GM23248 (cell line): ENCODE results near the gene THSD4. TPM values are rescaled to one million over a fixed set of nuclear protein-coding genes. Genes with fewer than 3 reads are reported as not detected.
A peak's percentile ranks its signal among the peaks of the same experiment; 100 is the strongest.

Experiments used
- DNase-seq: peaks from one replicate; pipeline ENCODE4 v3.0.0-alpha.2; 2015
- H2AFZ ChIP-seq: fragments of 200-600 bp; sonication (generic); 2 replicates; pipeline ENCODE4 v1.6.1; 2016; ENCODE audit warnings: antibody characterized with exemption
- H3F3A ChIP-seq: fragments of 200-600 bp; sonication (generic); 2 replicates; pipeline ENCODE4 v1.6.1; 2016; ENCODE audit warnings: mild to moderate bottlenecking, antibody characterized with exemption, mixed run types; ENCODE audit not compliant: insufficient read depth
- H3K27ac ChIP-seq: fragments of 200-600 bp; sonication (generic); 2 replicates; pipeline ENCODE4 v1.5.1; 2016; ENCODE audit warnings: mild to moderate bottlenecking
- H3K27me3 ChIP-seq: fragments of 200-600 bp; sonication (generic); replicated peaks from 2 replicates; pipeline ENCODE4 v1.6.1; 2016; ENCODE audit warnings: mild to moderate bottlenecking; ENCODE audit not compliant: insufficient read depth
- H3K36me3 ChIP-seq: fragments of 200-600 bp; sonication (generic); 2 replicates; pipeline ENCODE4 v1.6.1; 2016; ENCODE audit warnings: low read depth, mild to moderate bottlenecking
- H3K4me1 ChIP-seq: fragments of 200-600 bp; sonication (generic); 2 replicates; pipeline ENCODE4 v1.6.1; 2016; ENCODE audit warnings: mild to moderate bottlenecking; ENCODE audit not compliant: insufficient read depth
- H3K4me2 ChIP-seq: fragments of 200-600 bp; sonication (generic); one replicate; pipeline ENCODE4 v1.6.1; 2016; ENCODE audit warnings: mild to moderate bottlenecking; ENCODE audit not compliant: unreplicated experiment
- H3K4me3 ChIP-seq: fragments of 200-600 bp; sonication (generic); 2 replicates; pipeline ENCODE4 v1.5.1; 2016; ENCODE audit warnings: mild to moderate bottlenecking
- H3K79me2 ChIP-seq: fragments of 200-600 bp; sonication (generic); 2 replicates; pipeline ENCODE4 v1.6.1; 2016; ENCODE audit warnings: mild to moderate bottlenecking; ENCODE audit not compliant: insufficient read depth
- H3K9ac ChIP-seq: fragments of 200-600 bp; sonication (generic); 2 replicates; pipeline ENCODE4 v1.6.1; 2016; ENCODE audit warnings: mild to moderate bottlenecking
- H3K9me2 ChIP-seq: fragments of 200-600 bp; sonication (generic); 2 replicates; pipeline ENCODE4 v1.6.1; 2016; ENCODE audit warnings: mixed run types, mild to moderate bottlenecking, moderate library complexity; ENCODE audit not compliant: insufficient read depth
- H3K9me3 ChIP-seq: fragments of 200-600 bp; sonication (generic); one replicate; pipeline ENCODE4 v1.6.1; 2017; ENCODE audit warnings: low read depth
- H4K20me1 ChIP-seq: fragments of 200-600 bp; sonication (generic); 2 replicates; pipeline ENCODE4 v1.6.0; 2016; ENCODE audit not compliant: insufficient read depth
- EZH2 ChIP-seq: fragments of 200-600 bp; sonication (generic); IDR thresholded peaks from 2 replicates; pipeline ENCODE4 v1.6.1; 2018; ENCODE audit warnings: antibody characterized with exemption, mild to moderate bottlenecking; ENCODE audit not compliant: insufficient read depth, poor library complexity, severe bottlenecking
- EZH2phosphoT487 ChIP-seq: fragments of 200-600 bp; sonication (generic); IDR thresholded peaks from 2 replicates; pipeline ENCODE4 v1.6.1; 2018; ENCODE audit warnings: antibody characterized with exemption, moderate library complexity, mild to moderate bottlenecking, low read depth; ENCODE audit not compliant: insufficient read depth
- WGBS, 2 experiments: methylation state at CpG; one replicate each; pipeline ENCODE4 v1.1.6; 2015 to 2017; ENCODE audit warnings: low lambda C conversion rate in 2 of 2, low coverage in 1 of 2; ENCODE audit errors: missing lambda C conversion rate in 2 of 2; 5-methylcytosine and 5-hydroxymethylcytosine counted together
- in situ Hi-C: fragments of 300-500 bp; cut with MboI; formaldehyde crosslinking; loops from 2 replicates; pipeline ENCODE4 v1.15.0; 2020
- polyA plus RNA-seq: library from polyadenylated mRNA; unstranded; fragments of >200 nt; fragmentation: Nextera tagmentation; extraction: Ambion mirVana; gene quantifications from 2 replicates; pipeline ENCODE4 v1.2.1, GENCODE V29; 2016
- total RNA-seq: library from RNA; depleted of rRNA; stranded (reverse); fragments of >200 nt; shearing (Covaris generic); gene quantifications from 2 replicates; pipeline ENCODE4 v1.2.3, GENCODE V29; 2014; rRNA removed

The THSD4 gene
- 50.6 and 58.9 TPM in 2 replicates for total RNA-seq
- 13.3 and 14.2 TPM in 2 replicates for polyA plus RNA-seq

GRCh38 chr15:71114887-71115566 is at the start of gene THSD4:
Gene THSD4, plus strand, starts transcription at chr15:71115471.
- Histone ChIP-seq H3K9ac (peak within 1 kb of the TSS; percentile 86), H3F3A (no peaks in the 10 kb centered on the region), H3K27ac (peak within 1 kb of the TSS; percentile 55), H3K4me1 (peaks cover 17% of the 10 kb centered on the region; the same call in 1 of the 2 replicates), H3K27me3 (no peaks in the 10 kb centered on the region), H3K4me3 (peak within 1 kb of the TSS; percentile 91), H3K9me2 (no peaks in the 10 kb centered on the region), H3K9me3 (no peaks in the 10 kb centered on the region), H3K4me2 (peak within 1 kb of the TSS; percentile 80), H3K79me2 (peaks cover 39% of the 10 kb centered on the region), H2AFZ (peak within 1 kb of the TSS; percentile 75), H4K20me1 (no peaks in the 10 kb centered on the region), H3K36me3 (no peaks in the 10 kb centered on the region)
- DNase-seq: peak; percentile 91
- 25 to 42% methylated on average over 28 to 52 of the region's 52 CpGs for WGBS, 2 experiments
- in situ Hi-C loops: loop anchor here (5.0 kb wide), 1 partner anchor 327 kb away; no protein-coding TSS in a partner anchor
- TF ChIP-seq EZH2phosphoT487: no peak
- TF ChIP-seq EZH2: no peak

- 2 to 5% methylated on average over 5 of the region's 5 CpGs for WGBS, 2 experiments
- in situ Hi-C loops: no loop called here
- peak overlapping the region; percentile 88 for H3K27ac ChIP-seq
- peak overlapping the region; percentile 32 for H3K4me2 ChIP-seq
- no peaks in the 10 kb centered on the region for H3K27me3 ChIP-seq
- H3F3A ChIP-seq: peaks cover 20% of the 10 kb centered on the region
- no peaks in the 10 kb centered on the region for H4K20me1 ChIP-seq
- no peaks in the 10 kb centered on the region for H3K79me2 ChIP-seq
- no peak overlapping the region for H2AFZ ChIP-seq
- no peak overlapping the region for H3K4me3 ChIP-seq
- TF ChIP-seq EZH2 (no peak), EZH2phosphoT487 (peak; percentile 90)
- peak; percentile 95 for DNase-seq
- no peaks in the 10 kb centered on the region for H3K36me3 ChIP-seq
- H3K9ac ChIP-seq: peak overlapping the region; percentile 55
- no peaks in the 10 kb centered on the region for H3K9me2 ChIP-seq
- H3K9me3 ChIP-seq: no peaks in the 10 kb centered on the region
- H3K4me1 ChIP-seq: peaks cover 53% of the 10 kb centered on the region
Observed at GRCh38 chr15:71066983-71067382, 48.3 kb upstream of the THSD4 start.

- peaks cover 53% of the 10 kb centered on the region for H3K4me1 ChIP-seq
- no peaks in the 10 kb centered on the region for H3K9me2 ChIP-seq
- in situ Hi-C loops: no loop called here
- no peaks in the 10 kb centered on the region for H3K9me3 ChIP-seq
- no peak overlapping the region for H3K4me3 ChIP-seq
- no peak overlapping the region for H3K9ac ChIP-seq
- DNase-seq: no peak
- no peaks in the 10 kb centered on the region for H3K27me3 ChIP-seq
- H2AFZ ChIP-seq: no peak overlapping the region
- TF ChIP-seq EZH2: no peak
- no peak for TF ChIP-seq EZH2phosphoT487
- H3K79me2 ChIP-seq: no peaks in the 10 kb centered on the region
- no peak overlapping the region for H3K27ac ChIP-seq
- H4K20me1 ChIP-seq: no peaks in the 10 kb centered on the region
- WGBS, 2 experiments: 79% methylated on average over 2 of the region's 2 CpGs
- H3F3A ChIP-seq: peaks cover 18% of the 10 kb centered on the region
- no peaks in the 10 kb centered on the region for H3K36me3 ChIP-seq
- no peak overlapping the region for H3K4me2 ChIP-seq
Observed at GRCh38 chr15:71069693-71070092, 45.6 kb upstream of the THSD4 start.

- Histone ChIP-seq H3K4me1 (peaks cover 40% of the 10 kb centered on the region), H3K79me2 (no peaks in the 10 kb centered on the region), H3K27ac (peak overlapping the region; percentile 68), H3K36me3 (no peaks in the 10 kb centered on the region), H3K9ac (peak overlapping the region; percentile 28; the same call in 1 of the 2 replicates), H3K9me3 (no peaks in the 10 kb centered on the region), H3F3A (peaks cover 17% of the 10 kb centered on the region), H4K20me1 (no peaks in the 10 kb centered on the region), H3K9me2 (no peaks in the 10 kb centered on the region), H2AFZ (no peak overlapping the region), H3K27me3 (no peaks in the 10 kb centered on the region), H3K4me2 (no peak overlapping the region), H3K4me3 (no peak overlapping the region)
- no peak for TF ChIP-seq EZH2phosphoT487
- no peak for TF ChIP-seq EZH2
- no peak for DNase-seq
- in situ Hi-C loops: no loop called here
Observed at GRCh38 chr15:71071529-71071928, 43.7 kb upstream of the THSD4 start.
